MM.1S (cell line): ENCODE results near the gene ZNF469.

Experiments
- DNase-seq: peaks from one replicate; pipeline ENCODE4 v3.0.0-alpha.2; 2015
- H2AFZ ChIP-seq: fragments of 300-600 bp; sonication (generic); 2 replicates; pipeline ENCODE4 v1.6.0; 2016; ENCODE audit warnings: antibody characterized with exemption, low read length
- H3F3A ChIP-seq: fragments of 300-600 bp; sonication (generic); 2 replicates; pipeline ENCODE4 v1.6.1; 2016; ENCODE audit warnings: mild to moderate bottlenecking, antibody characterized with exemption, low read length, moderate library complexity, mixed read lengths; ENCODE audit not compliant: insufficient read depth
- H3K27ac ChIP-seq: fragments of 300-600 bp; sonication (generic); 2 replicates; pipeline ENCODE4 v1.5.1; 2016; ENCODE audit warnings: mild to moderate bottlenecking, low read length
- H3K27me3 ChIP-seq: fragments of 300-600 bp; sonication (generic); replicated peaks from 2 replicates; pipeline ENCODE4 v1.6.0; 2016; ENCODE audit warnings: low read length; ENCODE audit not compliant: insufficient read depth
- H3K36me3 ChIP-seq: fragments of 300-600 bp; sonication (generic); replicated peaks from 2 replicates; pipeline ENCODE4 v1.6.1; 2016; ENCODE audit warnings: mild to moderate bottlenecking, low read length, mixed read lengths; ENCODE audit not compliant: insufficient read depth
- H3K4me1 ChIP-seq: fragments of 300-600 bp; sonication (generic); 2 replicates; pipeline ENCODE4 v1.6.1; 2016; ENCODE audit warnings: low read length, mixed read lengths
- H3K4me2 ChIP-seq: fragments of 300-600 bp; sonication (generic); 2 replicates; pipeline ENCODE4 v1.6.0; 2016; ENCODE audit warnings: low read depth, low read length
- H3K4me3 ChIP-seq: fragments of 300-600 bp; sonication (generic); 2 replicates; pipeline ENCODE4 v1.5.1; 2016; ENCODE audit warnings: low read length, mixed read lengths
- H3K79me2 ChIP-seq: fragments of 300-600 bp; sonication (generic); 2 replicates; pipeline ENCODE4 v1.6.1; 2016; ENCODE audit warnings: mixed run types, low read length, mixed read lengths
- H3K9ac ChIP-seq: fragments of 300-600 bp; sonication (generic); 2 replicates; pipeline ENCODE4 v1.6.1; 2016; ENCODE audit warnings: low read length, mixed read lengths
- H3K9me2 ChIP-seq: fragments of 300-600 bp; sonication (generic); replicated peaks from 2 replicates; pipeline ENCODE4 v1.6.1; 2016; ENCODE audit warnings: mild to moderate bottlenecking, low read length, mixed read lengths; ENCODE audit not compliant: insufficient read depth
- H3K9me3 ChIP-seq: fragments of 300-600 bp; sonication (generic); replicated peaks from 2 replicates; pipeline ENCODE4 v1.6.1; 2016; ENCODE audit warnings: mild to moderate bottlenecking, low read length, mixed read lengths; ENCODE audit not compliant: insufficient read depth
- H4K20me1 ChIP-seq: fragments of 300-600 bp; sonication (generic); 2 replicates; pipeline ENCODE4 v1.6.1; 2016; ENCODE audit warnings: mild to moderate bottlenecking, low read length, moderate library complexity, mixed read lengths; ENCODE audit not compliant: insufficient read depth
- CTCF ChIP-seq: fragments of 300-600 bp; sonication (generic); IDR thresholded peaks from 2 replicates; pipeline ENCODE4 v1.5.1; 2016; ENCODE audit warnings: antibody characterized with exemption, low read length, mixed read lengths
- EZH2 ChIP-seq: fragments of 300-600 bp; sonication (generic); optimal IDR thresholded peaks from 2 replicates; pipeline ENCODE3; 2017; ENCODE audit warnings: low read depth, mild to moderate bottlenecking, antibody characterized with exemption, low read length, mixed read lengths
- EZH2phosphoT487 ChIP-seq: fragments of 300-600 bp; sonication (generic); IDR thresholded peaks from 2 replicates; pipeline ENCODE4 v1.6.1; 2018; ENCODE audit warnings: antibody characterized with exemption, low read length

The ZNF469 gene

DNA sequence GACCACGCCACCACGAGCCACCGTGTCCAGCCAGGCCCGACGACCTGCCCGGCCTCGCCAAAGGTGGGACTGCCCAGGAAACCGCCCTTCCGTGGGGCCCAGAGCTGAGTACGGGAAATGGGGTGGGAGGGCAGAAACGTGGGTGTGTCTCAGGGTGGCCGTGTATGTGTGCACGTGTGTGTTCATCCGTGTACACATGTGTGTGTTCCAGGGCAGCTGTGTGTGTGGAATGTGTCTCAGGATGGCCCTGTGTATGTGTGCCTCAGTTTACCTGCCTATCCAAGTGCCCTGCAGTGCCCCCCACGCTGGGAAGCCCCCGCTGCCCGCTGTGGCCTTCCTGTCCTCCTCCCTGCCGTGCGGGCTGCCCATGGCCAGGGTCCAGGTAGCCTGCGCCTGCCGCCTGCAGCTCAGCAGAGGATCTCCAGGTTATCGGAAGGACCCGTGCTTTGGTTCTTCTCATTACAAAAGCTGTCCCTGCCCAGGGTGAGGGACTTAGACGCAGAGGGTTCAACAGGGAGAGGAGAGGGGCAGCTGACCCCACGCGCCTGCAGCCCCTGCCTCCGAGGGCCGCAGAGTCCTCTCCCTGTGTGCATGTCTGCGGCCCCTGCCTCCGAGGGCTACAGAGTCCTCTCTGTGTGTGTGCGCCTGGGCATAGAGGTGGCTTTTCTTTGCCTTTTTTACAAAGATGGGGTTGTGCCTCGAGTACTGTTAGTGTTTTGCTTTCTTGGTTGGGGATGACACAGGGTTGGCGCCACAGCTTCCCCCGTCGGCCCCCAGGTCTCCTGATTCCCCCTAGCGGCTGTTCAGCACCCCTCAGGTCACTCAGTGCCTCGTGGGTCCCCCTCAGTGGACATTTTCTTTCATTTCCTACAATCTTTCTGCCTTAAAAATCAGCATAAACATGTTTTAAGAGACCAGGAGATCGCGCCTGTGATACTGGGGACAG, 23.6 kb downstream of the ZNF469 start:
- TF ChIP-seq EZH2phosphoT487 (no peak), CTCF (no peak), EZH2 (no peak)
- Histone ChIP-seq H3K4me1 (no peaks in the 10 kb centered on the region), H3K79me2 (no peaks in the 10 kb centered on the region), H3K36me3 (no peaks in the 10 kb centered on the region), H3K27ac (no peak overlapping the region), H3K9me2 (no peaks in the 10 kb centered on the region), H2AFZ (no peak overlapping the region), H3K27me3 (peaks cover 34% of the 10 kb centered on the region), H3F3A (no peaks in the 10 kb centered on the region), H4K20me1 (no peaks in the 10 kb centered on the region), H3K4me2 (no peak overlapping the region), H3K4me3 (no peak overlapping the region), H3K9me3 (no peaks in the 10 kb centered on the region), H3K9ac (no peak overlapping the region)
- no peak for DNase-seq

DNA sequence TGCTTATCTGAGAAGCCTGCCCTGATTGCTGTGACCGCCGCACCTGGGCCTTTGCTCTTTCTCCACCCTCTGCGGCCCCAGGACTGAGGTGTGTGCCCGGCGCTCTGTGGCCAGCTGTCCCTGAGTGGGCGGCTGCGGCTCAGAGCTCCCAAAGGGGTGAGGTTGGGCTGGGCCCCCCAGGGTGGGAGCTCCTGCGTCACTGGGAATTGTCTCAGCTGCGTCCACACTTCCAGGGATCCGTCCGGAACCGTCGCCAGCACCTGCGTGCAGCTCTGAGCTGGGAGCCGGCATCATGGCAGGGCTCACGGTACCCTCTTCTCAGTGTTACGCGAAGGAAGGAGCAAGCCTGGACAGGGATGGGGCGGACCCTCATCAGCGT, 24.3 kb downstream of the ZNF469 start:
- H3K9me2 ChIP-seq: no peaks in the 10 kb centered on the region
- H2AFZ ChIP-seq: no peak overlapping the region
- no peak overlapping the region for H3K4me2 ChIP-seq
- no peak overlapping the region for H3K27ac ChIP-seq
- H3K4me1 ChIP-seq: no peaks in the 10 kb centered on the region
- DNase-seq: no peak
- TF ChIP-seq EZH2 (no peak), CTCF (no peak), EZH2phosphoT487 (no peak)
- no peak overlapping the region for H3K4me3 ChIP-seq
- H3K36me3 ChIP-seq: no peaks in the 10 kb centered on the region
- no peaks in the 10 kb centered on the region for H4K20me1 ChIP-seq
- H3K9me3 ChIP-seq: no peaks in the 10 kb centered on the region
- no peak overlapping the region for H3K9ac ChIP-seq
- no peaks in the 10 kb centered on the region for H3K79me2 ChIP-seq
- H3F3A ChIP-seq: no peaks in the 10 kb centered on the region
- H3K27me3 ChIP-seq: peaks cover 34% of the 10 kb centered on the region

DNA sequence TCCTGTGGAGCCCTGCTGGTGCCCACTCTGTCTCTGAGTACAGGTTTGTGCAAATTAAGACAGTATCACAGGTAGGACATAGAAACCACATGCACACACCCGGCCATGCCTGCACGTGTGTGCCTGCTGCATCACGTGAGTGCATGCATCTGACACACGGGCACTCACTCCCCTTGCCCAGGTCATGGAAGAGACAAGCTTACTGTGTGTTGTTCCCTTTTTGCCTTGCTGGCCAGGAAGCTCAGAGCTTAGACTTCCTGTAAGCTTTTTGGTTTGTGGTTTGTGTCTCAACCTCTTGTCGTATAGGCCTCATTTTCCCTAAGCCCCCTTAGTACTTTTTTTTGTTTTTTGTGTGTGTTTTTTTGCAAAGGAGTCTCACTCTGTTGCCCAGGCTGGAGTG, 25.0 kb downstream of the ZNF469 start:
- TF ChIP-seq EZH2phosphoT487 (no peak), EZH2 (no peak), CTCF (no peak)
- H2AFZ ChIP-seq: no peak overlapping the region
- H4K20me1 ChIP-seq: no peaks in the 10 kb centered on the region
- no peaks in the 10 kb centered on the region for H3K36me3 ChIP-seq
- no peaks in the 10 kb centered on the region for H3K9me2 ChIP-seq
- no peak overlapping the region for H3K4me3 ChIP-seq
- peaks cover 40% of the 10 kb centered on the region for H3K27me3 ChIP-seq
- H3F3A ChIP-seq: no peaks in the 10 kb centered on the region
- H3K4me2 ChIP-seq: no peak overlapping the region
- H3K79me2 ChIP-seq: no peaks in the 10 kb centered on the region
- no peaks in the 10 kb centered on the region for H3K9me3 ChIP-seq
- no peaks in the 10 kb centered on the region for H3K4me1 ChIP-seq
- H3K27ac ChIP-seq: no peak overlapping the region
- no peak overlapping the region for H3K9ac ChIP-seq
- no peak for DNase-seq
